IPS-15b (cell line): ENCODE data around the gene AGAP1.

ENCODE experiments used
- H3K27me3 ChIP-seq: one replicate; pipeline ENCODE4 v1.6.1; 2013; ENCODE audit warnings: low read length; ENCODE audit not compliant: control insufficient read depth, insufficient read depth
- H3K36me3 ChIP-seq: one replicate; pipeline ENCODE4 v1.6.1; 2013; ENCODE audit warnings: low read length; ENCODE audit not compliant: control insufficient read depth, insufficient read depth
- H3K4me1 ChIP-seq: one replicate; pipeline ENCODE4 v1.6.1; 2013; ENCODE audit warnings: mild to moderate bottlenecking, low read length; ENCODE audit not compliant: control insufficient read depth, insufficient read depth
- H3K4me3 ChIP-seq: one replicate; pipeline ENCODE4 v1.5.1; 2013; ENCODE audit warnings: low read depth, low read length
- H3K9ac ChIP-seq: one replicate; pipeline ENCODE4 v1.6.1; 2013; ENCODE audit warnings: low read depth, mild to moderate bottlenecking, low read length
- H3K9me3 ChIP-seq: one replicate; pipeline ENCODE4 v1.6.1; 2013; ENCODE audit warnings: mild to moderate bottlenecking, low read length; ENCODE audit not compliant: control insufficient read depth, insufficient read depth

AGAP1 gene

DNA sequence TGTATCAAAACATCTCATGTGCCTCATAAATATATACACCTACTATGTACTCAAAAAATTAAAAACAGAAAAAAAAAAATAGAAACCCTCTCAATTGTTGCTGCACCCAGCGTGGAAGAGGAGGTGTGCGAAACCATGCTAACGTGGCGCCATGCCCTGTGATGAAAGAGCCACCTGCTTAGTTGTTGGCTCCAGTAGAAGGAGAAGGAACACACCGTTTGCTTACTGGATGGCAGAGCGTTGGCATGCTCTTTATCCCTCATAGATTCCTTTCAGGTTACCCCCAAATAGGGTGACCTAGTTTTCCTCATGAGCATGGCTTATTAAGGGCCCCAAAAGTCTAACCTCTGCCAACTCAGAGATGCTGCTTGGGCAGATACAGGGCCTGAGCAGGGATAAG is 332.1 kb downstream of the AGAP1 start:
- no peaks in the 10 kb centered on the region for H3K27me3 ChIP-seq
- H3K36me3 ChIP-seq: no peaks in the 10 kb centered on the region
- no peak overlapping the region for H3K4me3 ChIP-seq
- H3K4me1 ChIP-seq: no peaks in the 10 kb centered on the region
- no peaks in the 10 kb centered on the region for H3K9me3 ChIP-seq
- H3K9ac ChIP-seq: no peak overlapping the region

DNA sequence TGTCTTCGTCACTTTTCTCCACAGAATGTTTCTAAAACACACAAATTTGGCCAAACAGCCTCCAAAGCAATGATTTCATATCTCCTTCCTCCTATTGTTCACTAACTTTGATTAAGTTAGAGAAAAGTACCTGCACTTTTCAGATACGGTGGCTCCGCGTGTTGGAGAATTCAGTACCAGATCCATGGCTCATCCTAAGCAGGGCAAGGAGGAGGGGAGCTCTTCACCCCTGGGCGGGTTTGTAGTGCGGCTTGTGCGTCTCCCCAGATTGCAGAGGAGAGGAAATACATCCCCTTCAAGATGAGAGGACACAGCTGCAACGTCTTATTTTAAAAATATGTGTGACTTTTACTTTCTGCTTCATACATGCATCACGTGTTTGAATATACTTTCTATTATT is 333.0 kb downstream of the AGAP1 start:
- H3K27me3 ChIP-seq: no peaks in the 10 kb centered on the region
- H3K4me1 ChIP-seq: no peaks in the 10 kb centered on the region
- no peaks in the 10 kb centered on the region for H3K9me3 ChIP-seq
- H3K36me3 ChIP-seq: no peaks in the 10 kb centered on the region
- no peak overlapping the region for H3K4me3 ChIP-seq
- H3K9ac ChIP-seq: no peak overlapping the region

DNA sequence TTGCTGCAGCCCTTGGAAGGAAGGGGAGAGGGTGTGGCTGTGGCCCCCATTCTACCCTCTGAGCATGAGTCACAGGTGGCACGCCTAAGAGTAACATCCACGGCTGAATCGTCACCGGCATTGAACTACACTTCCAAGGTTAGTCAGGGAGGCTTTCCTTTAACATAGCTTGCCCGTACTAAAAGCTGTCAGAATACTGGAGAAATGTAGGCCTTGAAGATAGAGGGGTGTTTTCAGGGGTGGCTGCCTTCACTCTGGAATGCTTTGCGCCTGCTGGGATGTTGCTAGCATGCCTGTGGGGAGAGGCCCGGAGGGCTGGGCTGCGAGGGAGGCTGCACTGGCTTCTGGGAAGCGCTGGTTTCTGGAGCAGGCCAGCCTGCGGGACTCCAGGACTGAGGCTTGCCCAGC is 333.7 kb downstream of the AGAP1 start:
- Histone ChIP-seq H3K36me3 (no peaks in the 10 kb centered on the region), H3K27me3 (no peaks in the 10 kb centered on the region), H3K4me1 (no peaks in the 10 kb centered on the region), H3K9me3 (no peaks in the 10 kb centered on the region), H3K4me3 (no peak overlapping the region), H3K9ac (no peak overlapping the region)

- H3K9me3 ChIP-seq: no peaks in the 10 kb centered on the region
- H3K4me1 ChIP-seq: no peaks in the 10 kb centered on the region
- H3K4me3 ChIP-seq: no peak overlapping the region
- H3K36me3 ChIP-seq: no peaks in the 10 kb centered on the region
- no peak overlapping the region for H3K9ac ChIP-seq
- no peaks in the 10 kb centered on the region for H3K27me3 ChIP-seq
These were observed 335.9 kb downstream of the AGAP1 start for GRCh38 chr2:235829726-235830125.

- Histone ChIP-seq H3K9ac (no peak overlapping the region), H3K36me3 (no peaks in the 10 kb centered on the region), H3K27me3 (no peaks in the 10 kb centered on the region), H3K9me3 (no peaks in the 10 kb centered on the region), H3K4me3 (no peak overlapping the region), H3K4me1 (no peaks in the 10 kb centered on the region)
These were observed 337.9 kb downstream of the AGAP1 start for GRCh38 chr2:235831755-235832154.

GRCh38 chr2:235832941-235833340 is 339.1 kb downstream of the AGAP1 start:
- Histone ChIP-seq H3K4me1 (no peaks in the 10 kb centered on the region), H3K9ac (no peak overlapping the region), H3K4me3 (no peak overlapping the region), H3K9me3 (no peaks in the 10 kb centered on the region), H3K36me3 (no peaks in the 10 kb centered on the region), H3K27me3 (no peaks in the 10 kb centered on the region)

DNA sequence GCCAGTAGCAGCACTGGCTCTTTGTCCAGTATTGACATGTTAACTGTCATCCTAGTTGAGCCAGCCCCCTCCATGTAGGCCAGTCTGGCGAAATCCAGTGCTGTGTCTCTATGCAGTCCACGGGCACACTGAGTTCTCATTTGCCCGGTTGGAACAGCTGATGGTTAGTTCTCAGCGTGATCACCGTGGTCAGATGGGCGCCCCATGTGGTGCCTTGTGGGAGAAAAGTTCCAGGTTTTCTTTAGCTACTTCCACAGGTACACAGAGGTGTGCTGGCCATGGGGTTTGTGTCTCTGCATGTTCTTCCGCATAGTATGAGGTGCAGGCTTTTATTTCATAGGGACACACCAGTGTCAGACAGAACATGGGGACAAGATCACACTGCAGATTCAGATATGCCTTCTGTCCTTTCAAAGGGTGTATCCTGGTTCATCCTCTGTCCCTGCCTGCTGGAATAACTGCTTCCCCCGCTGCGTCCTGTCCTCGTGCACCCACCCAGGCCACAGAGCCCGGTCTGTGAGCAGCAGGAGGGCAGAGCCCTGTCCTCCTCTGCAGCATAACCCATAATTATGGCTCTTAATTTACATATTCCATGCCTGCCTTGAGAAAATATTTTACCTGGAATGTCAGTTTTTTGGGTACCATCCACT is 340.3 kb downstream of the AGAP1 start:
- Histone ChIP-seq H3K36me3 (no peaks in the 10 kb centered on the region), H3K27me3 (no peaks in the 10 kb centered on the region), H3K4me1 (no peaks in the 10 kb centered on the region), H3K4me3 (no peak overlapping the region), H3K9me3 (no peaks in the 10 kb centered on the region), H3K9ac (no peak overlapping the region)

GRCh38 chr2:235834781-235835180 is 340.9 kb downstream of the AGAP1 start:
- Histone ChIP-seq H3K4me3 (no peak overlapping the region), H3K9me3 (no peaks in the 10 kb centered on the region), H3K36me3 (no peaks in the 10 kb centered on the region), H3K9ac (no peak overlapping the region), H3K27me3 (no peaks in the 10 kb centered on the region), H3K4me1 (no peaks in the 10 kb centered on the region)

DNA sequence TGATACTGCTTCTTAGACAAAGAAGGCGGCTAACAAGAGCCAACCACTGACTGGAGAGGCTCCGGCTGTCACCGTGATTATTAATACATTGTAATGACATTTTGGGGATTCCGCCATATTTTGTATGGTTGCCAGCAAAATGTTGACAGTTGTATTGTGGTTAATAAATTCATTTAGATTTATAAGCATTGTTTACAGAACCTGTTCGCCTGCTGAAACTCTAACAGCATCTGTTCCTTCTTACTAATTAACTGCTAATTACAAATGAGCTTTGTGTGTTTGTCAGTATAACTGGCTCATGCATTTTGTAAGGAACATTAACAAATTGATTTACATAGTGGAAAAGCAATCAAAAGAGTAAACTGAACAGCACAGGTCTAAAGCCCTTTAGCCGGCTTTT is 342.0 kb downstream of the AGAP1 start:
- Histone ChIP-seq H3K27me3 (no peaks in the 10 kb centered on the region), H3K4me3 (no peak overlapping the region), H3K9me3 (no peaks in the 10 kb centered on the region), H3K4me1 (no peaks in the 10 kb centered on the region), H3K9ac (no peak overlapping the region), H3K36me3 (no peaks in the 10 kb centered on the region)

GRCh38 chr2:235836491-235836911 is 342.7 kb downstream of the AGAP1 start:
- H3K36me3 ChIP-seq: no peaks in the 10 kb centered on the region
- H3K27me3 ChIP-seq: no peaks in the 10 kb centered on the region
- no peaks in the 10 kb centered on the region for H3K4me1 ChIP-seq
- H3K9ac ChIP-seq: no peak overlapping the region
- no peaks in the 10 kb centered on the region for H3K9me3 ChIP-seq
- no peak overlapping the region for H3K4me3 ChIP-seq

DNA sequence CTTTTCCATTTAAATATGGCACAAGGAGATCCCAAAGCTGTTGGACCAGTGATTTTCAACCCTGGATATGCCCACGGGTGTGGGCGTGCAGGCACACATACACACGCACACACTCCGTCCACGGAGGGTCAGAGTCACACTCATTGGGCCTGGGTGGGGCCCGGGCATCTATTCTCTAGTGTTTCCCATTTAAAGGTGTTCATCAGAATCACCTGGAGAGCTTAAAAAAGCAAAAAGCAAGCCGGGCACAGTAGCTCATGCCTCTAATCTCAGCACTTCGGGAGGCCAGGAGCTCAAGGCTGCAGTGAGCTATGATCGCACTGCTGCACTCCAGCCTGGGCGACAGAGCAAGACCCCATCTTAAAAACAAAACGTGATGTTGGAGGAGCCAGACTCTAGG is 345.4 kb downstream of the AGAP1 start:
- Histone ChIP-seq H3K4me3 (no peak overlapping the region), H3K4me1 (no peaks in the 10 kb centered on the region), H3K9me3 (no peaks in the 10 kb centered on the region), H3K27me3 (no peaks in the 10 kb centered on the region), H3K9ac (no peak overlapping the region), H3K36me3 (no peaks in the 10 kb centered on the region)

DNA sequence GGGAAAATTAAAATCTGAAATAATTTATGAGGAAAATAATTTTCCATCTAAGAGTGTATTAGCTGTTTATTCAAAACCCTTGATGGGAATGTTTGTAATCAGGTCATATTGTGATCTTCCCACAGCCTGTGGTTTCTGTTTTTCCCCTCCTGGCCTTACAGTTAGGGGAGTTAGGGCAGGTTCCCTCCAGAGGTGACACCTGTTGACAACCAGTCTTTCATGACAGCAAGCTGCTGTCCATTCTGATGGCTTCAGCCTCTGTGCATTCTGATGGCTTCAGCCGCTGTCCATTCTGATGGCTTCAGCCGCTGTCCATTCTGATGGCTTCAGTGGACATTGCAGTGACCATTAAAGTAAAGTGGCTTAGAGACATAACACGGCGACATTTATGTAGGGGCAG is 346.1 kb downstream of the AGAP1 start:
- H3K27me3 ChIP-seq: no peaks in the 10 kb centered on the region
- H3K4me3 ChIP-seq: no peak overlapping the region
- no peaks in the 10 kb centered on the region for H3K9me3 ChIP-seq
- no peaks in the 10 kb centered on the region for H3K36me3 ChIP-seq
- H3K9ac ChIP-seq: no peak overlapping the region
- H3K4me1 ChIP-seq: no peaks in the 10 kb centered on the region
